Measurements from ENCODE around the gene DAPK1.
"Not testable (repeated sequence)": the region's sequence is repeated elsewhere in the genome, so short reads cannot be mapped to it uniquely, and the experiment has no call there.

Gene DAPK1

DNA sequence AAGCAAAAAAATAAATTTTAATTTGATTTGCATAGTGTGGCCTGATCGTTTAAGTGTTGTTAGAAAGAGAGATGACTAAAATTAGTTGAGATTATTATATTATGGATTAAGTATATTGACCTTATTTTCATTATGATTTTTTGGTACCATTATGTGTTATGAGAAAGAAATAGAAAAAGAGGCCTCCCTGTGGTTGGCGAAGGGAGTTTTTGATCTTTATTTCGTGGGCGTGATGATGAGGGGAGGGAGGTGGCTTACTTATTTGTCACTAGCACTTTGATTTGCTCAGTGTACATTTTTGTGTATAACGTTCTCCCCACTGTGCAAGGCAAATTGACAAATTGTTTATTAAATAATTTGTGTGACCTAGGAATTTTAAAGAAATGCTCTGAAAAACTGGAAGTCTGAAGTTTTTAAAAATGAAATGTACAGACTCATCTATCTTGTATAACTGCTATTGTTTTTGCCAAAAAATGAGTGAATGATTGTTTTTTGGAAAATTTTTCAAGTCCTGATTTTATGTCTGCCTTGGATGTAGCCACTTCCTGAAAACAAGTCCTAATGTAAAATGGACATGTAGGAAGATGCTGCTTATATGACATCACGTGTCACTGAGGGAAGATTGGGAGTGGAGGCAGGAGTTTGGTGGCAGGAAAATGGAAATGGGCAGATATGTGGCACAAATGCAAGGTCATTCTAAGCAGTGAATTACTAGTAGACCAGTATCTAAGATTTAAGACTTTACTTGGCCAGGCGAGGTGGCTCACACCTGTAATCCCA, 3.0 kb downstream of the DAPK1 start:
- Histone ChIP-seq H3K4me3 (ENCODE audit: low read length) (peak overlapping the region; percentile 10), H3K4me1 (ENCODE audit: control insufficient read depth, insufficient read depth, low read length) (peaks cover 8% of the 10 kb centered on the region), H3K27me3 (ENCODE audit: control insufficient read depth, insufficient read depth, low read length) (peaks cover 3% of the 10 kb centered on the region), H3K36me3 (ENCODE audit: control insufficient read depth, insufficient read depth, low read length) (no peaks in the 10 kb centered on the region), H3K27ac (ENCODE audit: low read depth, low read length) (peak overlapping the region; percentile 8), H3K9ac (ENCODE audit: low read length) (no peak overlapping the region)

DNA sequence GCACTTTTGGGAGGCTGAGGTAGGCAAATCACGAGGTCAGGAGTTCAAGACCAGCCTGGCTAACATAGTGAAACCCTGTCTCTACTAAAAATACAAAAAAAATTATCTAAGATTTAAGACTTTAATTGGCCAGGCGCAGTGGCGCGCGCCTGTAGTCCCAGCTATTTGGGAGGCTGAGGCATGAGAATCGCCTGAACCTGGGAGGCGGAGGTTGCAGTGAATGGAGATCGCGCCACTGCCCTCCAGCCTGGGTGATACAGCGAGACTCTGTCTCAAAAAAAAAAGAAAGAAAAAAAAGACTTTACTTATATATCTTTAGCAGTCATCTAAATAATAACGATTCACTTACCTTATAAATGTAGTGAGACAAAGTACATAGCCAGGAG, 3.6 kb downstream of the DAPK1 start:
- H3K9ac ChIP-seq (ENCODE audit: low read length); H3K4me1 ChIP-seq (ENCODE audit: control insufficient read depth, insufficient read depth, low read length); H3K36me3 ChIP-seq (ENCODE audit: control insufficient read depth, insufficient read depth, low read length); H3K27me3 ChIP-seq (ENCODE audit: control insufficient read depth, insufficient read depth, low read length): not testable (repeated sequence)
- H3K27ac ChIP-seq (ENCODE audit: low read depth, low read length) = peak overlapping the region; percentile 8
- peak overlapping the region; percentile 10 for H3K4me3 ChIP-seq (ENCODE audit: low read length)

DNA sequence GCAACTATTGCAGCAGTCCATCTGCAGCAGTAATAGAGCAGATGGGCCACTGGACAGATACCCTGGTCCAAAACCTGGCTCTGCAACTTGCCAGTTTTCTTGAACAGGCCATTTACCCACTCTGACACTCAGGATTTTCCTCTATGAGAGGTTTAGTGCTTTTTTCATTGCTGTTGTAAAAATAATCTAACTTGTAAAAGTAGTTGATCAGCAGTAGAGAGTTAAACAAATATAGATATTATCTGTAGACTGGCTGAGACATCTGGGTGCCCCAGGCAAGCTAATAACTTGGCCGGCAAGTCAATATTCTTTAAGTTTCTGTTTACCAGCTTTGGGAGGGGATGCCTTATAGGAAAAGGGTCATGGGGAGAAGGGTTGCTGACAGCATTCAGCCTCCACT, 4.1 kb downstream of the DAPK1 start:
- H3K27me3 ChIP-seq (ENCODE audit: control insufficient read depth, insufficient read depth, low read length) = peaks cover 3% of the 10 kb centered on the region
- no peaks in the 10 kb centered on the region for H3K36me3 ChIP-seq (ENCODE audit: control insufficient read depth, insufficient read depth, low read length)
- H3K4me1 ChIP-seq (ENCODE audit: control insufficient read depth, insufficient read depth, low read length) = peaks cover 8% of the 10 kb centered on the region
- no peak overlapping the region for H3K4me3 ChIP-seq (ENCODE audit: low read length)
- H3K27ac ChIP-seq (ENCODE audit: low read depth, low read length) = no peak overlapping the region
- no peak overlapping the region for H3K9ac ChIP-seq (ENCODE audit: low read length)

GRCh38 chr9:87502391-87503221, 4.9 kb downstream of the DAPK1 start:
- Histone ChIP-seq H3K27me3 (ENCODE audit: control insufficient read depth, insufficient read depth, low read length) (peaks cover 3% of the 10 kb centered on the region), H3K36me3 (ENCODE audit: control insufficient read depth, insufficient read depth, low read length) (no peaks in the 10 kb centered on the region), H3K9ac (ENCODE audit: low read length) (no peak overlapping the region), H3K4me3 (ENCODE audit: low read length) (peak overlapping the region; percentile 23), H3K27ac (ENCODE audit: low read depth, low read length) (no peak overlapping the region), H3K4me1 (ENCODE audit: control insufficient read depth, insufficient read depth, low read length) (peaks cover 4% of the 10 kb centered on the region)

- H3K27me3 ChIP-seq (ENCODE audit: control insufficient read depth, insufficient read depth, low read length) = peaks cover 2% of the 10 kb centered on the region
- H3K4me3 ChIP-seq (ENCODE audit: low read length) = no peak overlapping the region
- H3K4me1 ChIP-seq (ENCODE audit: control insufficient read depth, insufficient read depth, low read length) = peaks cover 4% of the 10 kb centered on the region
- no peak overlapping the region for H3K9ac ChIP-seq (ENCODE audit: low read length)
- H3K27ac ChIP-seq (ENCODE audit: low read depth, low read length) = no peak overlapping the region
- H3K36me3 ChIP-seq (ENCODE audit: control insufficient read depth, insufficient read depth, low read length) = no peaks in the 10 kb centered on the region
Measured at GRCh38 chr9:87503430-87503829, 5.8 kb downstream of the DAPK1 start.

DNA sequence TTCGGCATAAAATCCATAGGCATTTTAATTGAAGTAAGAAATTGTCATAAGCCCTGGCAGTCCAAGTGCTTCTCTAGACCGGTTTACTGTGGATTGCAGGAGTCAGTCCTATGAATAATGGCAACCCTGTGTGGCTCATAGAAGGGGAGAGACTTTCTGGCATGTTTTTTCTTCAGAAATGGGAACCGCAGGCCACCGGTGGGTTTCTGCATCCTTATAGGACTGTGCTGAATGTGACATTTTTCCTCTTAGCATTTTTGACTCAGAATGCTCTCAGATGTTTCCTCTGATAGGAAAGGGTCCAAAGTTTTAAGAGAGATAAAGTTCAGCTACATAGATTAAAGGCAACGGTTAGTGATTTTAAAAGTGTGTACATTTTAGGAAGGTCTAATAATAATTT, 6.3 kb downstream of the DAPK1 start:
- H3K27ac ChIP-seq (ENCODE audit: low read depth, low read length) = no peak overlapping the region
- H3K36me3 ChIP-seq (ENCODE audit: control insufficient read depth, insufficient read depth, low read length) = no peaks in the 10 kb centered on the region
- no peak overlapping the region for H3K9ac ChIP-seq (ENCODE audit: low read length)
- no peaks in the 10 kb centered on the region for H3K27me3 ChIP-seq (ENCODE audit: control insufficient read depth, insufficient read depth, low read length)
- H3K4me3 ChIP-seq (ENCODE audit: low read length) = no peak overlapping the region
- H3K4me1 ChIP-seq (ENCODE audit: control insufficient read depth, insufficient read depth, low read length) = peaks cover 4% of the 10 kb centered on the region

DNA sequence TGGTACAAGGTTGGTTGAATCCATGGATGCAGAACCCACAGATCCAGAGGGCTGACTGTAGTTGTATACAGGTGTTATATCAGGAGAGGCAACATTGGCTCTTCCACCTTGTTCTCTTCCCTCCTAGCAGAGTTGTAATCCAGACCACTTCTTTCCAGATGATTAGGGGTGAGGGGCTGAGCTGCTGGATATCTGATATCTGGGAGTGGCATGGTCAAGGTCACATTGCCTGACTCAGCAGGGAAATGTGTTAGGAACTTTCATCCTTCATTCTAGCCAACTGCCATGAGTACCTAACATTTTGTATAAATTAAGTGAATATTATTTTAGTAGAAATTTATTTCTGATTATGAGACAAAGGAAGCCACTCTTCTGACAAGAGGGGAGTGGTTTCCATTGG, 7.3 kb downstream of the DAPK1 start:
- H3K36me3 ChIP-seq (ENCODE audit: control insufficient read depth, insufficient read depth, low read length) = no peaks in the 10 kb centered on the region
- no peak overlapping the region for H3K9ac ChIP-seq (ENCODE audit: low read length)
- no peak overlapping the region for H3K4me3 ChIP-seq (ENCODE audit: low read length)
- no peak overlapping the region for H3K27ac ChIP-seq (ENCODE audit: low read depth, low read length)
- no peaks in the 10 kb centered on the region for H3K27me3 ChIP-seq (ENCODE audit: control insufficient read depth, insufficient read depth, low read length)
- H3K4me1 ChIP-seq (ENCODE audit: control insufficient read depth, insufficient read depth, low read length) = peaks cover 10% of the 10 kb centered on the region

DNA sequence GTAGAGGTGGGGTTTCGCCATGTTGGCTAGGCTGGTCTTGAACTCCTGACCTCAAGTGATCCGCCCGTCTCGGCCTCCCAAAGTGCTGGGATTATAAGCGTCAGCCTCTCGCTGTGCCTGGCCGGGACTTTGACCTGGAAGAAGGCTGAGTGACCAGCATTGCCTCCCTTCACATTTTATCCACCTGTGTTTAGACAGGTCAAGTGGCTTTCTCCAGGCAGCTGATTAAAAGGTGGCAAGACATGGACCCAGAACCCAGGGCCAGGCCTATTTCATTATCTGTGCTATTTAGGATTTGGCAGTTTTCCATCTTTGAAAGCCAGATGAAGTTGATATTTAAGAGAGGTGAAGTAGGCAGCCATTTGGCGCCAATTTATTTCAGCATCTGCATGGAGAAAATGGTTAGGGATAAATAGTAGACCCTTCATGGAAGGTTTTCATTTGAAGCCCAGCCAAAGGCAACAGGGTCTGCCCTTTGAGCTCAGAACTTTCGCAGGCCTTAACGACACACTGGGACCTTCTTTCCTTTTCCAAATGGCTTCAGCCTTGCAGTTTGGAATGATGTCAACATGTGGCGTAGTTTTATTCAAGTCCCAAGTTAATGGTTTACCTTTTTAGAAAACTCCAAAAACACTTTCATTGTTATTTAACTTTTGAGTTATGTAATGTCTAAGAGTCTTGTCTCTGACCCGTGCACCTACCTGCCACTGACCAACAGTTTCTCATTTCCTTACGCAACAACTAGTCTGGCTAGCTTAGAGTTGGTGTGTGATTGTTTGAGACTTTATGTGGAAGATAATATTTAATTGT, 8.4 kb downstream of the DAPK1 start:
- Histone ChIP-seq H3K4me1 (ENCODE audit: control insufficient read depth, insufficient read depth, low read length) (peaks cover 14% of the 10 kb centered on the region), H3K27me3 (ENCODE audit: control insufficient read depth, insufficient read depth, low read length) (no peaks in the 10 kb centered on the region), H3K4me3 (ENCODE audit: low read length) (no peak overlapping the region), H3K27ac (ENCODE audit: low read depth, low read length) (no peak overlapping the region), H3K9ac (ENCODE audit: low read length) (no peak overlapping the region), H3K36me3 (ENCODE audit: control insufficient read depth, insufficient read depth, low read length) (no peaks in the 10 kb centered on the region)

GRCh38 chr9:87507576-87507975, 9.9 kb downstream of the DAPK1 start:
- H3K4me1 ChIP-seq (ENCODE audit: control insufficient read depth, insufficient read depth, low read length) = peaks cover 9% of the 10 kb centered on the region
- no peak overlapping the region for H3K4me3 ChIP-seq (ENCODE audit: low read length)
- H3K9ac ChIP-seq (ENCODE audit: low read length) = no peak overlapping the region
- no peaks in the 10 kb centered on the region for H3K27me3 ChIP-seq (ENCODE audit: control insufficient read depth, insufficient read depth, low read length)
- no peaks in the 10 kb centered on the region for H3K36me3 ChIP-seq (ENCODE audit: control insufficient read depth, insufficient read depth, low read length)
- no peak overlapping the region for H3K27ac ChIP-seq (ENCODE audit: low read depth, low read length)

- H3K9ac ChIP-seq (ENCODE audit: low read length) = no peak overlapping the region
- H3K4me3 ChIP-seq (ENCODE audit: low read length) = no peak overlapping the region
- peaks cover 17% of the 10 kb centered on the region for H3K4me1 ChIP-seq (ENCODE audit: control insufficient read depth, insufficient read depth, low read length)
- H3K27ac ChIP-seq (ENCODE audit: low read depth, low read length) = peak overlapping the region; percentile 21
- no peaks in the 10 kb centered on the region for H3K36me3 ChIP-seq (ENCODE audit: control insufficient read depth, insufficient read depth, low read length)
- H3K27me3 ChIP-seq (ENCODE audit: control insufficient read depth, insufficient read depth, low read length) = no peaks in the 10 kb centered on the region
Measured at GRCh38 chr9:87510252-87510683, 12.6 kb downstream of the DAPK1 start.

- Histone ChIP-seq H3K27ac (ENCODE audit: low read depth, low read length) (no peak overlapping the region), H3K27me3 (ENCODE audit: control insufficient read depth, insufficient read depth, low read length) (no peaks in the 10 kb centered on the region)
Measured at GRCh38 chr9:87512311-87512710, 14.6 kb downstream of the DAPK1 start.

DNA sequence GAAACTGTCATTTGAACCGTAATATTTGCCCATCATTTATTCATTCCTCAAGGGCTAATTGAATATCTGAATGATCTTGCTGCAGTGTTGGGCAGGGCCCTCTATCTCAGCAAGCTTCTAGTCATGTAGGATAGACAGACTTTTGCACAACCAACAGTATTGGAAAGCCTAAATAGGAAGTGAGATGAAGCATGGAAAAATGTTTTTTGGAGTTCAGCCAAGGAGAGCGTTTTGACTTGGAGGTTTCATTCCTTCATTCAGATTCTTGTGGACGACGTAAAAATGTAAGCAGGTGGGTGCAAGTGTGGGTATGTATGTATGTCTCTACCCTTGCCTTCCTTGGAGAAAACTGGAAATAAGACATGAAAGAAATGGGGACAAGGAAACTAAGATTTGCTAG, 15.5 kb downstream of the DAPK1 start:
- H3K4me3 ChIP-seq (ENCODE audit: low read length) = no peak overlapping the region
- no peaks in the 10 kb centered on the region for H3K27me3 ChIP-seq (ENCODE audit: control insufficient read depth, insufficient read depth, low read length)
- H3K36me3 ChIP-seq (ENCODE audit: control insufficient read depth, insufficient read depth, low read length) = no peaks in the 10 kb centered on the region
- H3K4me1 ChIP-seq (ENCODE audit: control insufficient read depth, insufficient read depth, low read length) = peaks cover 23% of the 10 kb centered on the region
- no peak overlapping the region for H3K27ac ChIP-seq (ENCODE audit: low read depth, low read length)
- no peak overlapping the region for H3K9ac ChIP-seq (ENCODE audit: low read length)

More at GRCh38 chr9:87512311-87512710, 14.6 kb downstream of the DAPK1 start:
- no peak overlapping the region for H3K9ac ChIP-seq (ENCODE audit: low read length)
- no peak overlapping the region for H3K4me3 ChIP-seq (ENCODE audit: low read length)
- no peaks in the 10 kb centered on the region for H3K36me3 ChIP-seq (ENCODE audit: control insufficient read depth, insufficient read depth, low read length)
- H3K4me1 ChIP-seq (ENCODE audit: control insufficient read depth, insufficient read depth, low read length) = peaks cover 23% of the 10 kb centered on the region
